Thyroid gland (tissue), 4 donors: ENCODE results near the gene SLC35G2.

Source experiments
- POLR2A ChIP-seq, 2 donors: fragments of 450-650 bp; IDR thresholded peaks; one replicate each; pipeline ENCODE4 v1.6.1; 2017; ENCODE audit warnings: antibody characterized with exemption in 2 of 2, mild to moderate bottlenecking in 2 of 2, moderate library complexity in 1 of 2
- TF ChIP-seq, protein P1 (sequence below), 6 experiments: fragments of 200-600 bp in 3 of 6; fragments of 450-650 bp in 3 of 6; sonication (generic) in 3 of 6; IDR thresholded peaks; one replicate each; pipeline ENCODE4 v1.5.1; 2016 to 2019; ENCODE audit warnings: antibody characterized with exemption in 6 of 6, mild to moderate bottlenecking in 2 of 6, inconsistent platforms in 1 of 6, moderate library complexity in 1 of 6

- TF ChIP-seq, protein P1, sequence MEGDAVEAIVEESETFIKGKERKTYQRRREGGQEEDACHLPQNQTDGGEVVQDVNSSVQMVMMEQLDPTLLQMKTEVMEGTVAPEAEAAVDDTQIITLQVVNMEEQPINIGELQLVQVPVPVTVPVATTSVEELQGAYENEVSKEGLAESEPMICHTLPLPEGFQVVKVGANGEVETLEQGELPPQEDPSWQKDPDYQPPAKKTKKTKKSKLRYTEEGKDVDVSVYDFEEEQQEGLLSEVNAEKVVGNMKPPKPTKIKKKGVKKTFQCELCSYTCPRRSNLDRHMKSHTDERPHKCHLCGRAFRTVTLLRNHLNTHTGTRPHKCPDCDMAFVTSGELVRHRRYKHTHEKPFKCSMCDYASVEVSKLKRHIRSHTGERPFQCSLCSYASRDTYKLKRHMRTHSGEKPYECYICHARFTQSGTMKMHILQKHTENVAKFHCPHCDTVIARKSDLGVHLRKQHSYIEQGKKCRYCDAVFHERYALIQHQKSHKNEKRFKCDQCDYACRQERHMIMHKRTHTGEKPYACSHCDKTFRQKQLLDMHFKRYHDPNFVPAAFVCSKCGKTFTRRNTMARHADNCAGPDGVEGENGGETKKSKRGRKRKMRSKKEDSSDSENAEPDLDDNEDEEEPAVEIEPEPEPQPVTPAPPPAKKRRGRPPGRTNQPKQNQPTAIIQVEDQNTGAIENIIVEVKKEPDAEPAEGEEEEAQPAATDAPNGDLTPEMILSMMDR (IDR thresholded peaks at IDR 0.05), result no peak
- no peak for TF ChIP-seq POLR2A (IDR thresholded peaks at IDR 0.05)
These were observed 17.7 kb downstream of the SLC35G2 start for GRCh38 chr3:136836511-136837156.
